CD8-positive, alpha-beta memory T cell (primary cell): ENCODE data around the gene ATXN1. TPM values are rescaled to one million over a fixed set of nuclear protein-coding genes. Genes with fewer than 3 reads are reported as not detected.
"Not testable (repeated sequence)": the region's sequence is repeated elsewhere in the genome, so short reads cannot be mapped to it uniquely, and the experiment has no call there.

Experiments used
- CTCF ChIA-PET: fragments of 350-600 bp; sonication (Branson Sonifier 250); formaldehyde crosslinking; loops from one replicate; lab custom pipeline; 2021; ENCODE audit warnings: antibody characterized with exemption; lab: Charles Lee
- POLR2A ChIA-PET: fragments of 350-600 bp; sonication (Branson Sonifier 250); formaldehyde crosslinking; loops from one replicate; lab custom pipeline; 2021; ENCODE audit warnings: antibody characterized with exemption; lab: Charles Lee
- DNase-seq, 5 donors: peaks; one replicate each; pipeline versions ENCODE4 v3.0.0 to v3.0.0-alpha.2; 2020 to 2022; ENCODE audit warnings: mixed read lengths in 1 of 5
- H3K27ac ChIP-seq: one replicate; pipeline ENCODE4 v1.7.0; 2013; ENCODE audit warnings: low read depth, mild to moderate bottlenecking, low read length, moderate library complexity
- H3K27me3 ChIP-seq: 2 replicates; pipeline ENCODE4 v1.7.0; 2013; ENCODE audit warnings: low read length, mild to moderate bottlenecking; ENCODE audit not compliant: insufficient read depth, poor library complexity, severe bottlenecking
- H3K36me3 ChIP-seq: 2 replicates; pipeline ENCODE4 v1.7.0; 2013; ENCODE audit warnings: mild to moderate bottlenecking, low read length, moderate library complexity; ENCODE audit not compliant: insufficient read depth
- H3K4me1 ChIP-seq: 2 replicates; pipeline ENCODE4 v1.7.0; 2013; ENCODE audit warnings: mild to moderate bottlenecking, low read length, moderate library complexity; ENCODE audit not compliant: insufficient read depth
- H3K4me3 ChIP-seq: 2 replicates; pipeline ENCODE4 v1.7.0; 2013; ENCODE audit warnings: mild to moderate bottlenecking, low read length
- H3K9me3 ChIP-seq: 2 replicates; pipeline ENCODE4 v1.7.0; 2013; ENCODE audit warnings: mild to moderate bottlenecking, low read length
- H3K27ac Mint-ChIP-seq, 8 donors: one replicate each; pipeline ENCODE4 v1.8.0; 2020 to 2021; ENCODE audit warnings: mixed read lengths in 8 of 8, mild to moderate bottlenecking in 6 of 8, inconsistent platforms in 3 of 8, moderate library complexity in 3 of 8
- H3K27me3 Mint-ChIP-seq, 2 donors: one replicate each; pipeline ENCODE4 v1.8.0; 2020 to 2021; ENCODE audit warnings: mixed read lengths in 2 of 2, mild to moderate bottlenecking in 1 of 2, moderate library complexity in 1 of 2
- H3K36me3 Mint-ChIP-seq, 3 donors: one replicate each; pipeline ENCODE4 v1.8.0; 2020 to 2021; ENCODE audit warnings: mixed read lengths in 3 of 3, inconsistent platforms in 1 of 3, mild to moderate bottlenecking in 1 of 3
- H3K4me1 Mint-ChIP-seq, 3 donors: one replicate each; pipeline ENCODE4 v1.8.0; 2020 to 2021; ENCODE audit warnings: mixed read lengths in 3 of 3, inconsistent platforms in 1 of 3, mild to moderate bottlenecking in 1 of 3
- H3K4me3 Mint-ChIP-seq, 7 donors: one replicate each; pipeline ENCODE4 v1.8.0; 2020 to 2021; ENCODE audit warnings: mixed read lengths in 7 of 7, mild to moderate bottlenecking in 6 of 7, moderate library complexity in 4 of 7, inconsistent platforms in 2 of 7
- H3K9me3 Mint-ChIP-seq, 5 donors: one replicate each; pipeline ENCODE4 v1.8.0; 2020 to 2022; ENCODE audit warnings: mixed read lengths in 5 of 5, mild to moderate bottlenecking in 3 of 5, moderate library complexity in 2 of 5, inconsistent platforms in 1 of 5
- polyA plus RNA-seq: library from polyadenylated mRNA; unstranded; fragments of 300-500 nt; fragmentation: Illumina TruSeq; gene quantifications from one replicate; pipeline ENCODE4 v1.2.3, GENCODE V29; 2021
- total RNA-seq, 2 experiments: library from RNA; stranded (reverse); gene quantifications; one replicate each; pipeline ENCODE4 v1.2.3, GENCODE V29; 2021

The ATXN1 gene
- total and polyA plus RNA-seq, 3 experiments from 2014 or later, result 20.0 to 114 (median 111) TPM

GRCh38 chr6:16623029-16623653, 138.1 kb downstream of the ATXN1 start:
- Mint-ChIP-seq H3K27me3 (no peaks in the 10 kb centered on the region), H3K4me1 (peaks cover 57 to 86% (median 71%) of the 10 kb centered on the region in 3 donors), H3K36me3 (peaks cover 1 to 13% (median 5%) of the 10 kb centered on the region in 3 donors), H3K9me3 (no peaks in the 10 kb centered on the region), H3K27ac (peak overlapping the region in 6 of 8 donors; percentile 26 to 87 (median 72)), H3K4me3 (peak overlapping the region in 1 of 7 donors; percentile 56)
- H3K9me3 ChIP-seq, result no peaks in the 10 kb centered on the region
- H3K4me1 ChIP-seq, result peaks cover 32% of the 10 kb centered on the region
- ChIA-PET POLR2A (no interaction called here), CTCF (interaction anchor here (1.4 kb wide), 1 partner anchor 10 kb away, joined by 3 read pairs; no protein-coding TSS in a partner anchor)
- no peaks in the 10 kb centered on the region for H3K27me3 ChIP-seq
- no peaks in the 10 kb centered on the region for H3K36me3 ChIP-seq
- no peak for DNase-seq
- no peak overlapping the region for H3K27ac ChIP-seq
- no peak overlapping the region for H3K4me3 ChIP-seq

- H3K9me3 ChIP-seq, result no peaks in the 10 kb centered on the region
- no peak overlapping the region for H3K4me3 ChIP-seq
- H3K27me3 ChIP-seq, result no peaks in the 10 kb centered on the region
- Mint-ChIP-seq H3K27ac (peak overlapping the region; percentile 42 to 94 (median 82)), H3K4me3 (peak overlapping the region in 5 of 7 donors; percentile 15 to 71 (median 47)), H3K4me1 (peaks cover 60 to 85% (median 78%) of the 10 kb centered on the region in 3 donors), H3K36me3 (peaks cover 0 to 12% (median 1%) of the 10 kb centered on the region in 3 donors), H3K27me3 (no peaks in the 10 kb centered on the region), H3K9me3 (no peaks in the 10 kb centered on the region)
- ChIA-PET CTCF (interaction anchor here (0.7 to 1.6 kb wide), 3 partner anchors 11 to 141 kb away, joined by 3 to 4 read pairs (median 3); no protein-coding TSS in a partner anchor), POLR2A (interaction anchor here (0.9 kb wide), 1 partner anchor 137 kb away, joined by 9 read pairs; no protein-coding TSS in a partner anchor)
- no peak overlapping the region for H3K27ac ChIP-seq
- H3K36me3 ChIP-seq, result no peaks in the 10 kb centered on the region
- peaks cover 32% of the 10 kb centered on the region for H3K4me1 ChIP-seq
- peak in 1 of 5 donors; percentile 3 for DNase-seq
Measured at GRCh38 chr6:16622193-16622592, 139.1 kb downstream of the ATXN1 start.

GRCh38 chr6:16621002-16621401, 140.3 kb downstream of the ATXN1 start:
- no peaks in the 10 kb centered on the region for H3K27me3 Mint-ChIP-seq
- H3K4me3 Mint-ChIP-seq, result peak overlapping the region; percentile 2 to 64 (median 42)
- H3K4me3 ChIP-seq, result no peak overlapping the region
- no peaks in the 10 kb centered on the region for H3K9me3 Mint-ChIP-seq
- H3K36me3 Mint-ChIP-seq, result peaks cover 0 to 10% (median 1%) of the 10 kb centered on the region in 3 donors
- H3K9me3 ChIP-seq, result no peaks in the 10 kb centered on the region
- DNase-seq, result no peak
- H3K4me1 Mint-ChIP-seq, result peaks cover 58 to 82% (median 77%) of the 10 kb centered on the region in 3 donors
- H3K4me1 ChIP-seq, result peaks cover 32% of the 10 kb centered on the region
- no peak overlapping the region for H3K27ac ChIP-seq
- H3K36me3 ChIP-seq, result no peaks in the 10 kb centered on the region
- ChIA-PET POLR2A (interaction anchor here (0.6 kb wide), 1 partner anchor 11 kb away, joined by 3 read pairs; no protein-coding TSS in a partner anchor), CTCF (interaction anchor here (1.1 to 1.6 kb wide), 3 partner anchors 25 to 78 kb away, joined by 3 to 4 read pairs (median 3); no protein-coding TSS in a partner anchor)
- H3K27ac Mint-ChIP-seq, result peak overlapping the region; percentile 58 to 94 (median 86)
- no peaks in the 10 kb centered on the region for H3K27me3 ChIP-seq

- H3K36me3 Mint-ChIP-seq, result peaks cover 0 to 7% (median 1%) of the 10 kb centered on the region in 3 donors
- H3K9me3 Mint-ChIP-seq, result no peaks in the 10 kb centered on the region
- peaks cover 56 to 76% (median 65%) of the 10 kb centered on the region in 3 donors for H3K4me1 Mint-ChIP-seq
- peak overlapping the region in 4 of 7 donors; percentile 2 to 65 (median 34) for H3K4me3 Mint-ChIP-seq
- ChIA-PET CTCF (interaction anchor here (0.6 to 1.3 kb wide), 3 partner anchors 26 to 135 kb away, joined by 3 read pairs; no protein-coding TSS in a partner anchor), POLR2A (no interaction called here)
- H3K4me1 ChIP-seq, result peaks cover 32% of the 10 kb centered on the region
- H3K4me3 ChIP-seq, result no peak overlapping the region
- H3K27ac ChIP-seq, result no peak overlapping the region
- H3K36me3 ChIP-seq, result no peaks in the 10 kb centered on the region
- peak in 1 of 5 donors; percentile 13 for DNase-seq
- no peaks in the 10 kb centered on the region for H3K27me3 Mint-ChIP-seq
- peak overlapping the region; percentile 49 to 94 (median 70) for H3K27ac Mint-ChIP-seq
- no peaks in the 10 kb centered on the region for H3K27me3 ChIP-seq
- no peaks in the 10 kb centered on the region for H3K9me3 ChIP-seq
Measured at GRCh38 chr6:16619777-16620176, 141.5 kb downstream of the ATXN1 start.

GRCh38 chr6:16618962-16619361, 142.3 kb downstream of the ATXN1 start:
- no peak overlapping the region for H3K4me3 Mint-ChIP-seq
- Histone ChIP-seq H3K4me3 (no peak overlapping the region), H3K27ac (no peak overlapping the region), H3K36me3 (no peaks in the 10 kb centered on the region), H3K9me3 (no peaks in the 10 kb centered on the region), H3K27me3 (no peaks in the 10 kb centered on the region), H3K4me1 (peaks cover 32% of the 10 kb centered on the region)
- no peak for DNase-seq
- peaks cover 0 to 9% (median 3%) of the 10 kb centered on the region in 3 donors for H3K36me3 Mint-ChIP-seq
- POLR2A ChIA-PET, result no interaction called here
- peaks cover 55 to 68% (median 60%) of the 10 kb centered on the region in 3 donors for H3K4me1 Mint-ChIP-seq
- no peaks in the 10 kb centered on the region for H3K27me3 Mint-ChIP-seq
- peak overlapping the region in 6 of 8 donors; percentile 49 to 94 (median 71) for H3K27ac Mint-ChIP-seq
- H3K9me3 Mint-ChIP-seq, result no peaks in the 10 kb centered on the region
- CTCF ChIA-PET, result no interaction called here

GRCh38 chr6:16615215-16615614, 146.0 kb downstream of the ATXN1 start:
- H3K4me3 Mint-ChIP-seq, H3K36me3 ChIP-seq, H3K9me3 ChIP-seq, H3K27me3 ChIP-seq, H3K9me3 Mint-ChIP-seq, DNase-seq, H3K27ac Mint-ChIP-seq, H3K27ac ChIP-seq, H3K27me3 Mint-ChIP-seq, CTCF ChIA-PET, H3K4me3 ChIP-seq, POLR2A ChIA-PET: not testable (repeated sequence)
- peaks cover 13% of the 10 kb centered on the region for H3K4me1 ChIP-seq
- peaks cover 0 to 15% (median 1%) of the 10 kb centered on the region in 3 donors for H3K36me3 Mint-ChIP-seq
- H3K4me1 Mint-ChIP-seq, result peaks cover 21 to 31% (median 23%) of the 10 kb centered on the region in 3 donors

- H3K27ac ChIP-seq, H3K27me3 ChIP-seq, H3K9me3 Mint-ChIP-seq, H3K4me1 ChIP-seq, POLR2A ChIA-PET, CTCF ChIA-PET, H3K36me3 ChIP-seq, H3K9me3 ChIP-seq, DNase-seq, H3K4me3 ChIP-seq, H3K27me3 Mint-ChIP-seq, H3K4me3 Mint-ChIP-seq: not testable (repeated sequence)
- Mint-ChIP-seq H3K36me3 (peaks cover 0 to 20% (median 8%) of the 10 kb centered on the region in 3 donors), H3K4me1 (peaks cover 13 to 26% (median 15%) of the 10 kb centered on the region in 3 donors), H3K27ac (peak overlapping the region in 1 of 8 donors; percentile 43)
Measured at GRCh38 chr6:16614143-16614542, 147.1 kb downstream of the ATXN1 start.

- H3K4me3 ChIP-seq, H3K27me3 ChIP-seq, CTCF ChIA-PET: not testable (repeated sequence)
Measured at GRCh38 chr6:16613504-16613903, 147.8 kb downstream of the ATXN1 start.

More at GRCh38 chr6:16613504-16613903, 147.8 kb downstream of the ATXN1 start:
- H3K9me3 Mint-ChIP-seq, DNase-seq, H3K27ac ChIP-seq, H3K9me3 ChIP-seq, H3K27me3 Mint-ChIP-seq, H3K36me3 ChIP-seq, H3K4me1 ChIP-seq, H3K4me3 Mint-ChIP-seq, POLR2A ChIA-PET: not testable (repeated sequence)
- H3K27ac Mint-ChIP-seq, result peak overlapping the region in 1 of 8 donors; percentile 68
- H3K36me3 Mint-ChIP-seq, result peaks cover 0 to 26% (median 14%) of the 10 kb centered on the region in 3 donors
- peaks cover 10 to 20% (median 15%) of the 10 kb centered on the region in 3 donors for H3K4me1 Mint-ChIP-seq
